Posterior cingulate gyrus (tissue), 11 donors: Measurements from ENCODE around the gene SPATS2L.
"Not testable (repeated sequence)": the region's sequence is repeated elsewhere in the genome, so short reads cannot be mapped to it uniquely, and the experiment has no call there.

Experiments
- DNase-seq, 10 donors: peaks; one replicate each; pipeline versions ENCODE4 v3.0.0 to v3.0.0-alpha.2; 2020 to 2021; ENCODE audit warnings: mixed read lengths in 3 of 10
- intact Hi-C: fragments of 100-400 bp; cut with DNase I; formaldehyde crosslinking; loops from one replicate; pipeline ENCODE4 v1.15.1; 2023

SPATS2L gene

DNA sequence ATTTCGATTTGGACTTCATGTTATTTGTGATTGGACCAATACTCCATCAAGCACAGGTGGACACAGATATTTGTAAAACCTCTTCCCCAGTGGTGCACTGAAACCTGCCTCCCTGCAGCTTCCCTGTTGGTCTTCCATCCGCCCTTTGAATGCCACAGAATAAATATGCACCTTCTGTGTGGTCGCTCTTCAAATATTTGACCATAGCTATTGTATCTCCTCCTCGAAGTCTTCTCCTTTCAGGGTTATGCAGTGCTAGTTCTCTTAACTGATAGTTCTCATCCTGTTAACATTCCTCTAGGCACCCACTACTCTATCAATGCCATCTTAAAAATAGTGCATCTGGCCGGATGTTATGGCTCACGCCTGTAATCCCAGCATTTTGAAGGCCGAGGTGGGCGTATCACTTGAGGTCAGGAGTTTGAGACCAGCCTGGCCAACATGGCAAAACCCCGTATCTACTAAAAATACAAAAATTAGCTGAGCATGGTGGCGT, 12.5 kb downstream of the SPATS2L start:
- DNase-seq = no peak
- intact Hi-C loops = no loop called here

DNA sequence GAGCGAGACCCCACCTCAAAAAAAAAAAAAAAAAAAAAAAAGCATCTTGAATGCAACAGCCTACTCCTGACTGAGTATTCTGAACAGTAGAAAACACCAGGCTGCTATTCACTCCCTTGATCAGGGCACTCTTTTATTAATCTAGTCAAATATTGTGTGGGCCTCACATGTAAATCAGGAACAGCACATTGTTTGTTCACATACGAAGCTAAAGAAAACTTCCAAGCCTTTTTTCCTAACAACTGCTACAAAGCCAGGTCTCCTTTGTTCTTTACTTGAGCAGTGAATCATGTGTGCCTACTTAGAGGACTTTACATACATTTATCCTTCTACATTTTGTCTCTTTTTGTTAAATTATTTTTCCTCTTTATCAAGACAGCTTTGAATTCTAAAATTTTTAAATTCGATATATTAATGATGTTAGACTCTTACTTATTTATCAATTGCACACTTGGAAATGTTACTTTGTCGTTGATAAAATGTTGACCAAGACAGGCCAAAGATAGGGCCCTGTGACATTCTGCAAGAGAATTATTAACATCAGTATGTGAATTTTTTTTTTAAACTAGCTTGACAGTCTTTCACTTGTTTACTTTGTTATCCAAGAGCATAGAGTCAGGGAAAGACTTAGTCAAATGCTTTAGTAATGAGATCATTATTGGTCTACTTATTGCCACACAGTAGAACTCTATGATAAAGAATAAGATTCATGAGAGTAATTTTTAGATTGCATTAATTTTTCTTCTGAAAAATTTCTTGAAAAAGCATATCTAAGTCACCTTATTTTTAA, 13.2 kb downstream of the SPATS2L start:
- intact Hi-C loops = no loop called here
- DNase-seq = no peak

DNA sequence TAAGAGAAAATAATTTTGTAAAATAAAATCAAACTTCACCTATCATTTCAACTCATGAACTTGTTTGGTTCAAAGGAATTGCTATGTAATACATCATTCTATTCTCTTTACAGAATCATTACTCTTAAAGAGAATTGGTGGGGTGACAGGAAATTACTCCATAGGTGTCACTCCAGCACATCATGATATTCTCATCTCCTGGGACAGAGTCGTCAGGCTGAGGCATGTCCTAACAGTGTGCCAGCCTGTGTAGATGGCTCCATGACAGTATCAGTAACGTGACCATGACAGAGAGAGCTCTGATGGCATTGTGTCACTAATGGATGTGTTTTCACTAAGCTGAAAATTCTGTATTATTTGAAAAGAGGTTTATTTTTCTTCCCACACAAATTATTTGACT, 13.9 kb downstream of the SPATS2L start:
- intact Hi-C loops = no loop called here
- DNase-seq = no peak

DNA sequence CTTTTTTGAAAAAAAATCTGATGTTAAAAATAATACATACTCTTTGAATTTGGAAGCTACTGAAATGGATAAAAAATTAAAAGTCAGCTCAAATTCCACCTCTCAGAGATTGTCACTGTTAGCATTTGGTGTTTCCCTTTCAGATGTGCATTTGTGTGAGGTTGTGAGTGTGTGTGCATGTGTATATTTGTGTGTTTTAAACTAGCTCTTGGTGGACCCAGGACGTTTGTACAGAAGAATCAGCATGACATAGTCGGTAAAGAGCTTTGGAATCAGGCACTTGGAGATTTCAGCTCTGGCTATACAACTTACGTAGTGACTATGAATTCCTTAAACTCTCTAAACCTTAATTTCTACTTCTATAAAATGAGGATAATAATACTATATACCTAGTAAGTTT, 14.5 kb downstream of the SPATS2L start:
- intact Hi-C loops = no loop called here
- no peak for DNase-seq

DNA sequence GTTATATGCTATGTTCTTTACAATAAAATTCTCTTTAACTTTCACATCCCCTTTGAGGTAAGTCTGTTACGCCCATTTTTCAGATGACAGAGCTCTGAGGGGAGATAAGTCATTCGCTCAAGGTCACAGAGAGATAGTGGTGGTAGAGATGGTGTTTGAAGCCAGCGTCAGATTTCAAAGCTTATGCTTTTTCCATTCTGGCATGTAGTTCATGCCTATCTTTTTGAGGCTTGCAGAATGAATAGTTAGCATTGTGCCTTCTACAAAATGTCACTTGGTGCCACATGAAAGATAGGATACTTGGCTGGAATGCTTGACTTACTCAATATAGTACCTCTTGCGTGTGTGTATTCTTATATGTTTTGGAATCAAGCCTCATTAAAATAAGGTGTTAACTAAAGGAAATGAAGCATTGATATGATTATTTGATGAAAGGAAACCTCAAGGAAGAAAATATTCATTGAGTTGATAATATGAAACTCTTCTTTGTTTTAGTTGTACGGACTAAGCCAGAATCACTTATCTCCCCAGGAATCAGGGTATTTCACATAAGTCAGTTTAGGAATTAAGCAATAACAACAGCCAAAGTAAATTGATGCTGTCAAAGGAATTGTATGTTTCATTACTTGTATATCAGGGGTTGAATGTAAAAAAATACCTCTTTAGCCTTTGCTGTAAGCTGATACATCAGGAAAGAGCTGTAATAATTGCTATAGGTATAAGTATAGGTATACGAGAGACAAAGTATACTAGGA, 15.5 kb downstream of the SPATS2L start:
- intact Hi-C loops = no loop called here
- no peak for DNase-seq

DNA sequence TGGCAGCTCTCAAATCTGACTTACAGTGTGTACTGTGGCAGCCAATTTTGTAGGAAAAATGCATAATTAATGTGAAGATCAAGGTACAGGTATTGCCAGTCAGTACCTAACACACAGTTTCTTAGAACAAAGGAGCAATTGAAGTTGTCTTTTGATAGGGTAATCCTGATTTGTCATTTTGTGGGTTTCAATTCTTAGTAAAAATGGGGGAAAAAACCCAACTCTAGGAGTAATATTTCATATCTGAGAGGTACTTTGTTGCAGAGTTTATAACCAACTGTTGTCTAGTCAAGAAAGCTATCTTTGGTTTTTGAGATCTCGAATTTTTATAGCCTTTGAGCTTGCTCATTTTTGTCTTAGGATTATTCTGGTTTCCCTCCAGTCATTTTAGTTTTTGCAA, 16.1 kb downstream of the SPATS2L start:
- DNase-seq = no peak
- intact Hi-C loops = no loop called here

DNA sequence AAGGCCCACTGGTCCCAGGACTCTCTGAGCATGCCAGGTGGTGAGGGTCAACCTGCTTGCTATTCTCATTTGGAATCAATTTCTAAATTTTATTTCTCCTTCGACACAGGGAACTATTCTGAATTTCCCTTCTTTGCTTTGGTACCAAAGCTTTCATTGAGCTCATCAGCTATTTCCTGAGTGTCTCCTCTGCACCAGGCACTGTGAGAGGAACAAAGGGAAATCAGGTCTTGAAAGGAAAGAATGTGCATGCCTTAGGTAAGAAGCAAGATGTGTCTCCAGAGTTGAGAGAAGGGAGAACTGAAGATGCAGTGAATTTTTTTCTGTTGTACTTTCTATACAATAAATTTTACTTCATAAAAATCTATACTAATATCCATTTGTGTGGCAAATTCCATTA, 17.9 kb downstream of the SPATS2L start:
- DNase-seq = no peak
- intact Hi-C loops = no loop called here

DNA sequence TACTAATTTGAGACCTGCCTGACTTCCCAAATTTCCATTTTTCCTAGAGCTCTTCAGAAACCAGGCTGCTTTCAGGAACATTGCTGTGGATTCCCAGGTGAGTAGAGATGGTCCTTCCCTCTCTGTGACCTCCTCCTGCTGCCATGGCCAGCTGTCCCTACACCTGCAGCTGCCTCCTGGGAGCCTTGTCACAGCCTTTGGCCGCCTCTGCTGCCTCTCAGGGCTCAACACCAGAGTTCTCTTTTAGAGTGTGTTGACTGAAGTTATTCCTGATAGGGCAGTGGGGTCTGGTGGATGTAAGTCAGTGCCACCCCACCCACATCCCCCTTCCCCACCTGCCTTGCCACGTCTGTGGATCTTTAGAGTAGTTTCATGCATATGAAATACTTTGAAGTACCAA, 22.9 kb downstream of the SPATS2L start:
- intact Hi-C loops = no loop called here
- peak in 2 of 10 donors; percentile 49 to 66 for DNase-seq

DNA sequence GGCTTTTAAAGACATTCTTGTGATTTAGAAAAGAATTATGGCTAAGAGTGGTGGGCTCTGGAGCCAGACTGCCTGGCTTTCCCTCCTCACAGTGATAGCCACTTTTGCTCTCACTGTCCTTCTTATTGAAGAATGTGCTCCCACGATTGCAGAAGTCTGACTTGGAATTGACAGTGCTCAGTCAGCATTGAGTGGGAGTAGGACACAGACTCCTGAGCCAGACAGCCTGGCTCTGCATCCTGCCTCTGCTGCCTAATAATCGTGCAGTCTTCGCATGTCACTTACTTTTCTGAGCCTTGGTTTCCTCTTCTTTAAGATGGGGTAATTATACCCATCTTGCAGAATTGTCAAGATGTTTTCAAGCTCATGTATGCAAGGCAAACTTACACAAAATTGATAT, 23.3 kb downstream of the SPATS2L start:
- intact Hi-C loops = no loop called here
- DNase-seq = peak in 2 of 10 donors; percentile 50 to 79

DNA sequence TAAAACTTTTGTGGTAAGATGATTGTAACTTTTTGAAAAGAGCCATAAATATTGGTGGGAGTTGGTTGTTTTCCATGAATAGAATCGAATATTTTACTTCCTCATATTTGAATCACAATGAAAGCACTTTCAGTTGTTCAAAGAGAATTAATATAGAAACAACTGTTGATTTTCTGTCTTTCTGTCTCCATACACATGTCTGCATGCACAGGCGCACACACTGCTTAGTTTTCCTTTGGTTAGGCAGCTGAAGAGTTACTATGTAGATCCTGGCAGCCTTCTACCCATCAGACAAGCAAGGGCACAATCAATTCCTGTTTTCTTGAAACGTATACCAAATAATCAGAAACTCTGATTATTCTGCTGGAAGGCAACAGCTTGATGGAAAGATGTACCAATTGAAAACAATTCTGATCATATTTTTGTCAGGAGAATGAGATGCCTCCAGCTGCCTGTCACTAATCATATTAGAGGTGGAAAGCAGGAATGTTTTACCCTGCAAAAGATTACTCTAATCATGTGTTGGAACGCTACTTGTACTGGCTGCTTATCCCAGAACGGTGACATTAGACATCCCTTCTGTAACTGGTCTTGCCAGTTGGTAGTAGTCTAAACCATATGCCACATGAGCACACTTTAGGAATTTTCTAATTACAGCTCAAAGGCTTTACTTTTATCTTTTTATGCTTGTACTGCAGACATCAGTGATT, 24.0 kb downstream of the SPATS2L start:
- intact Hi-C loops = no loop called here
- DNase-seq = no peak

DNA sequence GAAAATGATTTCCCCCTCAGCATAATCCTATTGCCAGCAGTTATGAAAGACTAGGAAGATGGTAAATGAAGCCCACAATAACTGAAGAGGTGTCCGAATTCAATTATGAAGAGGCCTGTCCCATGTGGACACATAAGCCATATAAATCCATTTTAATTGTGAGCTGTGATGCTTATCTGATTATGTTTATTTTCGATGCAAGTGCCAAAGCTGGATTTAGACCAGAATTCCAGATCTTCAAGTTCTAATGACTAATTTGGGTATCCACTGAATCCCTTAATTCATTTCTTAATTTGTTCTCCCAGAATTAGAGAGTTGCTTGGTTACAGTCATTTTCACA, 24.5 kb downstream of the SPATS2L start:
- intact Hi-C loops = no loop called here
- DNase-seq = no peak

DNA sequence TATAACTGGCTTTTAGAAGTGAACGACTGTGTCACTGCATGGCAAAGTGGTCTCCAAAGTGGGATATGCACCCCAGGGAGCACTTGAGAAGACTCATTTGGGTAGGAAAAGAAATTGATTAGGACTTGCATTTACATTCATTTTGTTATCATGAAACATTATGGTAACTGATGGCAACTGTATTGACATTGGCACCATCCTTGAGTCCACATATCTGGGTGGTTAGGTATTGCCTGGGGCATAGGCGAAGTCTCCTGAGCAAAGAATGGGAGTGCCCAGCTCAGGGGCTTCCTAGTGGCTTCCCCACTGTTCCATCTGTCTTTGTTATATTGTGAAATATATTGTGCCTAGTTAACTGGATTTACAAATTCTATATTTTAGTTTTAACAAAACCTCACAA, 29.2 kb downstream of the SPATS2L start:
- intact Hi-C loops = no loop called here
- DNase-seq = no peak

DNA sequence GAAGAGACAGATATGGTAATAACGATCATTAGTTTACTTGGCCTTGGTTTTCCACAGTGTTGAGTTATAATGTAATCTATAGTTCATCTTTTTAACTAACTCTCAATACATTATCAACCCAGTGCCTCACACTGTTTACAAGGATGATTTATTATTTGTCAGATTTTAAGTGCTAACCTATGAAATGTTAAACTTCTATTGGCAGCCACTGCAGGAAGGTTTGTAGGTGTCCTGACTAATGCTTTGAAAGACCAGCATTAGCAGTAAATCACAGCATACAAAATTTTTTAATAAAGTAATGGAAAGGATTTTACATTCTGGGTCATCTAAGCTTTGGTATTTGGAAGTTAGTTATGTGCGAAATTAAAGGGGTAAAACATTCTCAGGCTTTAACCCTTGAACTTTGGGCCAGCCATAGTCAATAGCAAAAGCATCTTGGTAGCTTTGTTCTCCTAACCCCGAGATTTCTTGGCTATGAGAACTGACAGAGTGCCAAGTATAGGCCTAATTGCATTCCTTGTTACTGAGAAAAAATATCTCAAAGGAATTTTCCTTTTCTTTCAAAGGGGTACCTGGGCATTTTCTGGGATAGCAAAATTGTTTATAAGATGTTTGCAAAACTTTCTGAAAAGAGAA, 30.6 kb downstream of the SPATS2L start:
- intact Hi-C loops = no loop called here

DNA sequence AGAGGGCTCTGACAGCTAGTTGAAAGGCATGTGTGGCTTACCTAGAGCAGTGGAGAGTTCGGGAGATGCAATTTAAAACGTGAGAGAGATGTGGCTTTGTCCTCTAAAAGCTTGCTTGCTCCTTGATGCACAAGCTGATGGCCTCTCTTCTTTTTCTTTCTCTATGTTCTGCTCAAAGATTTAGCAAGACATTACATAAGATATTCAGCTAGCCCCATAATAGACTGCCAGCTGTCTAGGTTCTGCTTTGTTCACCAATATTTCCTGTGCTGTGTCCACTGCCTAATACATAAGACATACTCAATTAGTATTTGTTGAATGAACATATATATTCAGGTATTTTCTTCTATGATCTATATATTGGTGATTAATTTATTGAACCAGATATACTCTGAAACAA, 31.1 kb downstream of the SPATS2L start:
- intact Hi-C loops = no loop called here
- no peak for DNase-seq

More for the DNA sequence above, 30.6 kb downstream of the SPATS2L start:
- DNase-seq = no peak

DNA sequence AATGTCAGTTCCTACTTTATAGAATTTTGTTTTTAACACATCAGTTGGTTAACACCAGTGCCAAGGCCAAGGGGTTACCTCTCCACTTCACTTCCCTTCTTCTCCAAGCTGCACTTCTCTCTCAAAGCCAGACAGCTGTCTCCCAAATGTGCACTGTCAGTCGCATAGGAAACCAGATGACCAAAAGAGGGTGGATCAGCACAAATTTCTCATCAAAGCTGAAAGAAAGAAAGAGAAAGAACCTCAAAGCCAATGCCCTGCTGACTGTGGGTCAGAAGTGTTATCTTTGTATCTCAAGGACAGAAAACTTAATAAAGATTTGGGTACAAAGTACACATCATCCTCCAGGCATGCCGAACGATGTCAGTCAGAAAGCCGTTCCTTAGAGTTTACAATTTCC, 32.2 kb downstream of the SPATS2L start:
- no peak for DNase-seq
- intact Hi-C loops = no loop called here

DNA sequence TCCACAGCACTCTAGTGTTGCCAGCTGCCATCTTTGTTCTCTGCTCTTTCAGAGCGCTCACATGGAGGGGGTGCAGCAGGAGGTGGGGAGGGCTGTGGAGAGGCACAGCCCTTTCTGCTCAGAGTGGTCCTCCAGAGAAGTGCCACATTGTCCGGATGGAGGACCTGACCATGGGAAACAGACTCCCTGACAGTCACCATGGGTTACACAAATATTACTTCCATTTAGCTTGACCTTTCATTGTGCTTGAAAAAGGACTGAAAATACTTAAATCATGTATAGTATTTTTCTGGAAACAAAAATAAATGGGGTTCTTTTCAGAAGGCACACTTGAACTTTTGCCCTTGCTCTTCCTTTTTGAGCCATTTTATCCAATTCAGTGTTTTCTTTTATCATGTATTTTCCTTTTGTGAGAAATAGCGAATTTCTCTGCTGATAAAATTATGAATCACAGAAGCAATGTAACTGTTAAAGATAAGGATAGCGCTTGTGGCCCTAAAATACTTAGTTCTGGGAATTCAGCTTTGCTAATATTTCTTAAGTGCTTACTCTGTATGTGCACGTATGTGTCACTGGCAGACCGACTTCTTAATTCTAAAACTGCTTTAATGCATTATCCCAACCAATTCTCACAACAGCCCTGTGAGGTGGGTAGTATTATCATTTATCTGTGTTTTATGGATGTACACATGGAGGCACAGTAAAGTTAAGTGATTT, 34.2 kb downstream of the SPATS2L start:
- DNase-seq = no peak
- intact Hi-C loops = no loop called here

DNA sequence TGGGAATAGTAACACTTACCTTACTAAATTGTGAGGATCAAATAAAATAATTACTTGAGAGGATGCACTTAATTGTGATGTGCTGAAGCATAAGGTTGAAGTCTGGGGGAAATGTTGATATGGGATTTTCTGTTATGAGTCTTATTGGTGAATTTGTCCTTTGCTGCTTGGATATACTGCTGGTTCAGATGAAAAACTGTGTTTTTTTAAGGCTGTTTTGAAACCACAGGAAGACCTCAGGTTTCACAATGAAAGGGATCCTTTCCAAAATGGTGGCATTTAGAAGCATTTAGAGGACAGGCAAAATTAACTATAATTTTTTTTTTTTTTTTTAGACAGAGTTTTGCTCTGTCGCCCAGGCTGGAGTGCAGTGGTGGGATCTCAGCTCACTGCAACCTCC, 34.9 kb downstream of the SPATS2L start:
- no peak for DNase-seq
- intact Hi-C loops = no loop called here

DNA sequence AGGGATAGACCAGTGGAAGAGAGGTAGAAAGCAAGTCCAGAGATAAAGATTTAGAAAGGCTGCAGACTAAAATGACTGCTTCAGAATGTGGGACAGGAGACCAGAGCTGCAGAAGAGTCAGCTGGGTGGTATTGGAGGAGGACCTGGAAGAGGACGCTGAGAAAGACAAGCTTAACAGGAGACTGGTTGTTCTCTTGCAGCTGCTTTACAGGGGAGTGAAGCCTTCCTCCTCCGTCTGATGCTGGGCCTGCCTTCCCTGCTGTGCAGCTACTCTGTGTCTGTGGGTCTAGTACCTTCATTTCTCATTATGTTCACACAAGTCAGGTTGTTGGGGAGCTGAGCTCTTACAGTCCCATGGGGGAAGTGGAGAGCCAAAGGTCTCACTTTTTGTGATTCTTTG, 35.7 kb downstream of the SPATS2L start:
- intact Hi-C loops = no loop called here
- DNase-seq = peak in 3 of 10 donors; percentile 37 to 85 (median 59)

DNA sequence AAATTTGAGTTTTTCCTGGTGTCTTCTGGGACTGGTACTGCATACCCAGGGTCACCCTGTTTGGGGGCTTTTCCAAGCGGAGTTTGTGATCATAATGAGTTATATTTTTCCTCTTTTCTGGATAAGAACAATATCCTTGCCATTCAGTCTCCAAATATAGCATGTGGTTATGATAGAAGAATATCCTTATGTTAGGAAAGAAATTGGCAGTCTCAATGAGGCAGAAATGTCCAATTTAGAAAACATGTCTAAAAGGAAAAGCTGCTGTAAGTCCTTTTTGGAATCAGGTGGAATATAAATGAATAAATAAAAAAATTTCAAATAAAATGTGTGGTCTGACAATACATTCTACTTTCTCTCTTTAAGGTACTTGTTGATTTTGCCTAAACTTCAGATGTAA, 36.2 kb downstream of the SPATS2L start:
- intact Hi-C loops = no loop called here
- no peak for DNase-seq

DNA sequence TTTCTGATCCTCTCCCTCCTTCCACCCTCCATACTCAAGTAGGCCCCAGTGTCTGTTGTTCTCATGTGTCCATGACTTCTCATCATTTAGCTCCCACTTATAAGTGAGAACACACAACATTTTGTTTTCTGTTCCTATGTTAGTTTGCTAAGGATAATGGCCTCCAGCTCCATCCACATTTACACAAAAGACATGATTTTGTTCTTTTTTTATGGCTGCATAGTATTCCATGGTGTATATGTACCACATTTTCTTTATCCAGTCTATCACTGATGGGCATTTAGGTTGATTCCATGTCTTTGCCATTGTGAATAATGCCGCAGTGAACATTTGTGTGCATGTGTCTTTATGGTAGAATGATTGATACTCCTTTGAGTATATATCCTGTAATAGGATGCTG, 37.7 kb downstream of the SPATS2L start:
- not testable (repeated sequence) for DNase-seq

More for the DNA sequence above, 37.7 kb downstream of the SPATS2L start:
- intact Hi-C loops = not testable (repeated sequence)
